HG03025 (cell line): ENCODE results near the gene IFIT3.
"Not testable (repeated sequence)": the region's sequence is repeated elsewhere in the genome, so short reads cannot be mapped to it uniquely, and the experiment has no call there.

Experiments used
- ATAC-seq: cut with Tn5 transposase; IDR thresholded peaks from one replicate; pipeline ENCODE4 v1.9.1; 2021; ENCODE audit warnings: mild to moderate bottlenecking, moderate library complexity; ENCODE audit not compliant: unreplicated experiment, low FRiP score

The IFIT3 gene

GRCh38 chr10:89302625-89303024 is 25.2 kb upstream of the IFIT3 start:
- ATAC-seq, result no peak

GRCh38 chr10:89303161-89303560 is 24.6 kb upstream of the IFIT3 start:
- ATAC-seq, result no peak

GRCh38 chr10:89304026-89304425 is 23.8 kb upstream of the IFIT3 start:
- ATAC-seq, result no peak

GRCh38 chr10:89304446-89304845 is 23.4 kb upstream of the IFIT3 start:
- no peak for ATAC-seq

GRCh38 chr10:89304925-89305324 is 22.9 kb upstream of the IFIT3 start:
- no peak for ATAC-seq

GRCh38 chr10:89305766-89306433 is 21.9 kb upstream of the IFIT3 start:
- ATAC-seq, result no peak

- no peak for ATAC-seq
These were observed 21.1 kb upstream of the IFIT3 start for GRCh38 chr10:89306434-89307268.

- no peak for ATAC-seq
These were observed 20.6 kb upstream of the IFIT3 start for GRCh38 chr10:89307269-89307577.

- ATAC-seq, result no peak
These were observed 19.5 kb upstream of the IFIT3 start for GRCh38 chr10:89308266-89308665.

- no peak for ATAC-seq
These were observed 19.1 kb upstream of the IFIT3 start for GRCh38 chr10:89308736-89309135.

- ATAC-seq, result no peak
These were observed 18.4 kb upstream of the IFIT3 start for GRCh38 chr10:89309156-89310055.

- no peak for ATAC-seq
These were observed 17.5 kb upstream of the IFIT3 start for GRCh38 chr10:89310056-89310893.

GRCh38 chr10:89312973-89313372 is 14.8 kb upstream of the IFIT3 start:
- no peak for ATAC-seq

- ATAC-seq, result no peak
These were observed 13.1 kb upstream of the IFIT3 start for GRCh38 chr10:89314676-89315075.

GRCh38 chr10:89318047-89318446 is 9.8 kb upstream of the IFIT3 start:
- ATAC-seq, result not testable (repeated sequence)

GRCh38 chr10:89325081-89325480 is 2.7 kb upstream of the IFIT3 start:
- not testable (repeated sequence) for ATAC-seq

- not testable (repeated sequence) for ATAC-seq
These were observed 1.9 kb upstream of the IFIT3 start for GRCh38 chr10:89325856-89326255.

GRCh38 chr10:89329151-89329550 is 1.4 kb downstream of the IFIT3 start:
- ATAC-seq, result no peak

GRCh38 chr10:89330014-89330413 is 2.2 kb downstream of the IFIT3 start:
- not testable (repeated sequence) for ATAC-seq

- no peak for ATAC-seq
These were observed 2.9 kb downstream of the IFIT3 start for GRCh38 chr10:89330537-89331212.
